ENCODE measurements around the gene CNMD. TPM values are rescaled to one million over a fixed set of nuclear protein-coding genes. Genes with fewer than 3 reads are reported as not detected.
A peak's percentile ranks its signal among the peaks of the same experiment; 100 is the strongest.

CNMD gene
- total RNA-seq, 1 donor from 2014 or later = not detected

DNA sequence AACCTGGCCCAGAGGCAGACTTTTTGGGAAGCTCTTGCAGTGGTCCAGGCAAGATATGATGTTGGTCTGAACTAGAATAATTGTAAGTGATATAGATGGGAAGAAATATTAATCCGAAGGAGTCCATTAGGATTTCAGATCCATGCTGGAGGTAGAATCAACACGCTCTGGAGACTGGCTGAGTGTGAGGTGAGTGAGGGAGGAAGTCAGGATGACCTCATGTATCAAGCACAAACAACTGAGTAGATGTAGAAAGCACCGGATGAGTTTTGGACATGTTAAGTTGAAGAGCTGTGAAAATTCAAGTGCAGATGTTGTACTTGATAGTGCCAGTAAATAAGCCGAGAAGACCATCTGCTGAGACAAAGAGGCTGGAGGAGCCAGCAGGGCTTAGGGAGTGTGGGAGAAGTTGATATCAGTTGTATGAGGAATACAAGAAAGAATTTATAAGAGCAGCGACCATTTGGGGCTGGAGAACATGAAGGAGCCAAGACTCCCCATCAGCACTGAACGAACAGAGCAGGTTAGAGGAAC lies 5.3 kb upstream of the CNMD start:
- no peak overlapping the region for H3K4me3 ChIP-seq (ENCODE audit: low read depth, low read length)
- TF ChIP-seq CTCF (IDR thresholded peaks at IDR 0.05; ENCODE audit: insufficient read depth, low read length, severe bottlenecking) = no peak
- H3K36me3 ChIP-seq (ENCODE audit: control insufficient read depth, insufficient read depth, low read length) = no peaks in the 10 kb centered on the region
- no peak for DNase-seq (ENCODE audit: low read depth)
- FAIRE-seq = no peak
- peaks cover 5% of the 10 kb centered on the region for H3K27me3 ChIP-seq (ENCODE audit: control insufficient read depth, insufficient read depth, low read length)

DNA sequence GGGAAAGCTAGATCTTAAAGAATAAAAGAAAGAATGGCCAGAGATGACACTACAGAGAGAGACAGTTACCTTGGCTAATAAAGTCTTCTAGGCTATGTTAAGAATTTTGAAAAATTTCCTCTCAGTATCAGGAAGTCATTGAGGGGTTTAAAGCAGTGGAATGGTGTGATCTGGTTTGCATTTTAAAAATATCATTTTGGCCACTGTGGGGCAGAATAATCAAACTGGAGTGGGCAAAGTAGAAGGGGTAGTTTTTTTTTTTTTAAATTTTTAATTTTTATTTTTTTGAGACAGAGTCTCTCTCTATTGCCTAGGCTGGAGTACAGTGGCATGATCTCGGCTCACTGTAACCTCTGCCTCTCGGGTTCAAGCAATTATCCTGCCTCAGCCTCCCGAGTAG lies 4.4 kb upstream of the CNMD start:
- H3K4me3 ChIP-seq (ENCODE audit: low read depth, low read length) = no peak overlapping the region
- no peaks in the 10 kb centered on the region for H3K36me3 ChIP-seq (ENCODE audit: control insufficient read depth, insufficient read depth, low read length)
- FAIRE-seq (no peak), DNase-seq (ENCODE audit: low read depth) (no peak)
- TF ChIP-seq CTCF (IDR thresholded peaks at IDR 0.05; ENCODE audit: insufficient read depth, low read length, severe bottlenecking) = no peak
- peaks cover 13% of the 10 kb centered on the region for H3K27me3 ChIP-seq (ENCODE audit: control insufficient read depth, insufficient read depth, low read length)

- Histone ChIP-seq H3K27me3 (ENCODE audit: control insufficient read depth, insufficient read depth, low read length) (peaks cover 16% of the 10 kb centered on the region), H3K4me3 (ENCODE audit: low read depth, low read length) (no peak overlapping the region), H3K36me3 (ENCODE audit: control insufficient read depth, insufficient read depth, low read length) (no peaks in the 10 kb centered on the region)
- DNase-seq (ENCODE audit: low read depth) (no peak), FAIRE-seq (no peak)
- no peak for TF ChIP-seq CTCF (IDR thresholded peaks at IDR 0.05; ENCODE audit: insufficient read depth, low read length, severe bottlenecking)
Measured at GRCh38 chr13:52743569-52743968, 3.9 kb upstream of the CNMD start.

GRCh38 chr13:52738719-52739467 lies 727 bp downstream of the CNMD start:
- FAIRE-seq = no peak
- H3K27me3 ChIP-seq (ENCODE audit: control insufficient read depth, insufficient read depth, low read length) = peaks cover 18% of the 10 kb centered on the region
- peak; percentile 31 for TF ChIP-seq CTCF (IDR thresholded peaks at IDR 0.05; ENCODE audit: insufficient read depth, low read length, severe bottlenecking)
- DNase-seq (ENCODE audit: low read depth) = no peak
- H3K36me3 ChIP-seq (ENCODE audit: control insufficient read depth, insufficient read depth, low read length) = no peaks in the 10 kb centered on the region
- no peak overlapping the region for H3K4me3 ChIP-seq (ENCODE audit: low read depth, low read length)

GRCh38 chr13:52737965-52738364 lies 1.7 kb downstream of the CNMD start:
- TF ChIP-seq CTCF (IDR thresholded peaks at IDR 0.05; ENCODE audit: insufficient read depth, low read length, severe bottlenecking) = no peak
- FAIRE-seq = no peak
- Histone ChIP-seq H3K27me3 (ENCODE audit: control insufficient read depth, insufficient read depth, low read length) (peaks cover 18% of the 10 kb centered on the region), H3K4me3 (ENCODE audit: low read depth, low read length) (no peak overlapping the region), H3K36me3 (ENCODE audit: control insufficient read depth, insufficient read depth, low read length) (no peaks in the 10 kb centered on the region)
- DNase-seq (ENCODE audit: low read depth) = no peak
